H9 (cell line): Measurements from ENCODE around the gene TRIM37. TPM values are rescaled to one million over a fixed set of nuclear protein-coding genes. Genes with fewer than 3 reads are reported as not detected.

Experiments
- DNase-seq: peaks from one replicate; pipeline ENCODE4 v3.0.0-alpha.2; 2017
- H2AFZ ChIP-seq: one replicate; pipeline ENCODE4 v1.6.1; 2013; ENCODE audit warnings: mild to moderate bottlenecking, low read length, control low read depth, moderate library complexity
- H2AK5ac ChIP-seq: 2 replicates; pipeline ENCODE4 v1.6.1; 2013; ENCODE audit warnings: low read length, control low read depth, mixed read lengths; ENCODE audit not compliant: insufficient read length
- H2BK120ac ChIP-seq: one replicate; pipeline ENCODE4 v1.6.1; 2013; ENCODE audit warnings: low read depth, mild to moderate bottlenecking, low read length, control low read depth, inconsistent platforms; ENCODE audit not compliant: poor library complexity, severe bottlenecking
- H2BK12ac ChIP-seq: 2 replicates; pipeline ENCODE4 v1.6.1; 2013; ENCODE audit warnings: low read length, control low read depth, mixed read lengths, low read depth; ENCODE audit not compliant: insufficient read length
- H2BK15ac ChIP-seq: 2 replicates; pipeline ENCODE4 v1.6.1; 2013; ENCODE audit warnings: low read depth, low read length, control low read depth
- H2BK20ac ChIP-seq: one replicate; pipeline ENCODE4 v1.6.1; 2013; ENCODE audit warnings: low read depth, mild to moderate bottlenecking, low read length, control low read depth, inconsistent platforms; ENCODE audit not compliant: poor library complexity, severe bottlenecking
- H2BK5ac ChIP-seq: 2 replicates; pipeline ENCODE4 v1.6.1; 2013; ENCODE audit warnings: low read length, control low read depth, mixed read lengths; ENCODE audit not compliant: insufficient read length
- H3K14ac ChIP-seq: 2 replicates; pipeline ENCODE4 v1.6.1; 2013; ENCODE audit warnings: low read length, control low read depth; ENCODE audit not compliant: insufficient read depth
- H3K18ac ChIP-seq: 2 replicates; pipeline ENCODE4 v1.6.1; 2013; ENCODE audit warnings: low read depth, mild to moderate bottlenecking, mixed read lengths, low read length, control low read depth; ENCODE audit not compliant: insufficient read length
- H3K23ac ChIP-seq: 2 replicates; pipeline ENCODE4 v1.6.1; 2013; ENCODE audit warnings: low read length, control low read depth, mixed read lengths, low read depth; ENCODE audit not compliant: insufficient read length
- H3K23me2 ChIP-seq: 2 replicates; pipeline ENCODE4 v1.6.1; 2013; ENCODE audit warnings: low read depth, mild to moderate bottlenecking, mixed read lengths, low read length, control low read depth; ENCODE audit not compliant: insufficient read length, poor library complexity, severe bottlenecking
- H3K27ac ChIP-seq: 2 replicates; pipeline ENCODE4 v1.5.1; 2013; ENCODE audit warnings: low read length, control low read depth, mixed read lengths, low read depth; ENCODE audit not compliant: insufficient read length
- H3K27me3 ChIP-seq: 2 replicates; pipeline ENCODE4 v1.6.1; 2013; ENCODE audit warnings: low read length, control low read depth, inconsistent platforms; ENCODE audit not compliant: insufficient read depth
- H3K4ac ChIP-seq: 2 replicates; pipeline ENCODE4 v1.6.1; 2013; ENCODE audit warnings: low read depth, mild to moderate bottlenecking, control low read depth, inconsistent platforms, low read length, moderate library complexity
- H3K4me1 ChIP-seq: 2 replicates; pipeline ENCODE4 v1.6.1; 2013; ENCODE audit warnings: low read length, control low read depth, inconsistent platforms; ENCODE audit not compliant: insufficient read depth
- H3K4me2 ChIP-seq: 2 replicates; pipeline ENCODE4 v1.6.1; 2013; ENCODE audit warnings: low read length, control low read depth, mixed read lengths; ENCODE audit not compliant: insufficient read length, insufficient read depth
- H3K56ac ChIP-seq: 2 replicates; pipeline ENCODE4 v1.6.1; 2013; ENCODE audit warnings: low read depth, mild to moderate bottlenecking, mixed read lengths, low read length, control low read depth; ENCODE audit not compliant: insufficient read length
- H3K79me1 ChIP-seq: 2 replicates; pipeline ENCODE4 v1.6.1; 2013; ENCODE audit warnings: low read depth, mild to moderate bottlenecking, moderate library complexity, low read length, control low read depth, inconsistent platforms; ENCODE audit not compliant: insufficient read depth, poor library complexity, severe bottlenecking
- H3K79me2 ChIP-seq: 2 replicates; pipeline ENCODE4 v1.6.1; 2013; ENCODE audit warnings: low read length, control low read depth, inconsistent platforms; ENCODE audit not compliant: insufficient read depth
- H3K9ac ChIP-seq: 2 replicates; pipeline ENCODE4 v1.6.1; 2013; ENCODE audit warnings: low read length, control low read depth, mixed read lengths; ENCODE audit not compliant: insufficient read length; ENCODE audit errors: extremely low read depth
- H3K9me3 ChIP-seq: one replicate; pipeline ENCODE4 v1.6.1; 2013; ENCODE audit warnings: low read depth, low read length, inconsistent platforms; ENCODE audit not compliant: control insufficient read depth
- H3T11ph ChIP-seq: one replicate; pipeline ENCODE4 v1.6.1; 2013; ENCODE audit warnings: mild to moderate bottlenecking, low read length, control low read depth, inconsistent platforms
- H4K20me1 ChIP-seq: one replicate; pipeline ENCODE4 v1.6.1; 2013; ENCODE audit not compliant: control insufficient read depth, insufficient read length, insufficient read depth
- H4K5ac ChIP-seq: 2 replicates; pipeline ENCODE4 v1.6.1; 2013; ENCODE audit warnings: low read depth, mild to moderate bottlenecking, mixed read lengths, low read length, control low read depth; ENCODE audit not compliant: insufficient read length
- H4K8ac ChIP-seq: replicated peaks from 2 replicates; pipeline ENCODE4 v1.6.1; 2013; ENCODE audit warnings: low read length, control low read depth, mixed read lengths, low read depth; ENCODE audit not compliant: insufficient read length
- H4K91ac ChIP-seq: 2 replicates; pipeline ENCODE4 v1.6.1; 2013; ENCODE audit warnings: low read depth, mild to moderate bottlenecking, moderate library complexity, mixed read lengths, low read length, control low read depth; ENCODE audit not compliant: insufficient read length
- H3K27ac Mint-ChIP-seq, 3 experiments: 2 replicates in 2 of 3; 3 replicates in 1 of 3; pipeline ENCODE4 v1.8.0; 2020 to 2021; ENCODE audit warnings: mixed read lengths in 3 of 3, mild to moderate bottlenecking in 1 of 3, moderate library complexity in 1 of 3
- H3K27me3 Mint-ChIP-seq: 2 replicates; pipeline ENCODE4 v1.8.0; 2021; ENCODE audit warnings: low read depth, mild to moderate bottlenecking, moderate library complexity, mixed read lengths
- H3K36me3 Mint-ChIP-seq, 3 experiments: 2 replicates in 2 of 3; 3 replicates in 1 of 3; pipeline ENCODE4 v1.8.0; 2020 to 2021; ENCODE audit warnings: low read depth in 3 of 3, mixed read lengths in 3 of 3; ENCODE audit not compliant: insufficient read depth in 1 of 3
- H3K4me1 Mint-ChIP-seq, 2 experiments: 2 replicates each; pipeline ENCODE4 v1.8.0; 2020; ENCODE audit warnings: mixed read lengths in 2 of 2
- H3K4me3 Mint-ChIP-seq, 2 experiments: 2 replicates in 1 of 2; 3 replicates in 1 of 2; pipeline ENCODE4 v1.8.0; 2020 to 2021; ENCODE audit warnings: mild to moderate bottlenecking in 2 of 2, mixed read lengths in 2 of 2, moderate library complexity in 1 of 2
- H3K9me3 Mint-ChIP-seq, 2 experiments: 2 replicates in 1 of 2; 3 replicates in 1 of 2; pipeline ENCODE4 v1.8.0; 2020; ENCODE audit warnings: mild to moderate bottlenecking in 2 of 2, mixed read lengths in 2 of 2, moderate library complexity in 1 of 2
- total RNA-seq: library from RNA; stranded (reverse); gene quantifications from 2 replicates; pipeline ENCODE4 v1.2.1, GENCODE V29; 2021
- TF ChIP-seq, protein P1 (sequence below): fragments of 200-600 bp; sonication (generic); conservative IDR thresholded peaks from 3 replicates; pipeline ENCODE4 v1.8.0; 2021; ENCODE audit warnings: antibody characterized with exemption, mild to moderate bottlenecking

Gene TRIM37
- total RNA-seq, 1 experiment from 2014 or later = 52.1 TPM

DNA sequence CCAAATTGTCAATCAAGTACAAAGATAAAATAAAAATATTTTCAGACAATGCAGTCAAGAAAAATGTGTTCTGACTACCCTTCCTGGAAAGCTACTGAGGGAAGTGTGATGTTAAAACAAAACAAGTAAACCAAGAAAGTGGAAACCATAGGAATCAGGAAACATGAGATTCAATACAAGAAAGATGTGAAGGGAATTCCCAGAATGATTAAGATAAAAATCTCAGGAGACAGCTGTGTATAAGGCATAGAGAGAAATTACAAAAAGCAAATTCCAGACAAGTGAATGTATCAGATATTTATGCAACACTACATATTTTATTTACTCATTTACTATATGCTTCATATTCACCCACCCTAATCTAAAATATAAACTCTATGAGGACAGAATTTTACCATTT is 32.2 kb downstream of the TRIM37 start:
- Histone ChIP-seq H3K23me2 (no peaks in the 10 kb centered on the region), H3K79me1 (no peaks in the 10 kb centered on the region), H3K27me3 (no peaks in the 10 kb centered on the region), H3K27ac (no peak overlapping the region), H2BK120ac (no peak overlapping the region), H4K20me1 (no peaks in the 10 kb centered on the region), H3K9me3 (no peaks in the 10 kb centered on the region), H3T11ph (no peak overlapping the region), H2AFZ (no peak overlapping the region), H4K5ac (no peak overlapping the region), H4K8ac (no peak overlapping the region), H2BK12ac (no peak overlapping the region), H3K56ac (no peak overlapping the region), H3K79me2 (no peaks in the 10 kb centered on the region), H2BK5ac (no peak overlapping the region), H2BK20ac (no peak overlapping the region), H3K14ac (no peak overlapping the region), H3K4me1 (no peaks in the 10 kb centered on the region), H4K91ac (no peak overlapping the region), H3K4me2 (no peak overlapping the region), H3K9ac (no peak overlapping the region), H3K4ac (no peak overlapping the region), H3K23ac (no peak overlapping the region), H2AK5ac (no peak overlapping the region), H2BK15ac (no peak overlapping the region), H3K18ac (no peak overlapping the region)
- no peaks in the 10 kb centered on the region for H3K27me3 Mint-ChIP-seq
- no peak for DNase-seq
- H3K9me3 Mint-ChIP-seq = no peaks in the 10 kb centered on the region
- no peaks in the 10 kb centered on the region for H3K4me1 Mint-ChIP-seq
- H3K27ac Mint-ChIP-seq = no peak overlapping the region
- TF ChIP-seq, protein P1, sequence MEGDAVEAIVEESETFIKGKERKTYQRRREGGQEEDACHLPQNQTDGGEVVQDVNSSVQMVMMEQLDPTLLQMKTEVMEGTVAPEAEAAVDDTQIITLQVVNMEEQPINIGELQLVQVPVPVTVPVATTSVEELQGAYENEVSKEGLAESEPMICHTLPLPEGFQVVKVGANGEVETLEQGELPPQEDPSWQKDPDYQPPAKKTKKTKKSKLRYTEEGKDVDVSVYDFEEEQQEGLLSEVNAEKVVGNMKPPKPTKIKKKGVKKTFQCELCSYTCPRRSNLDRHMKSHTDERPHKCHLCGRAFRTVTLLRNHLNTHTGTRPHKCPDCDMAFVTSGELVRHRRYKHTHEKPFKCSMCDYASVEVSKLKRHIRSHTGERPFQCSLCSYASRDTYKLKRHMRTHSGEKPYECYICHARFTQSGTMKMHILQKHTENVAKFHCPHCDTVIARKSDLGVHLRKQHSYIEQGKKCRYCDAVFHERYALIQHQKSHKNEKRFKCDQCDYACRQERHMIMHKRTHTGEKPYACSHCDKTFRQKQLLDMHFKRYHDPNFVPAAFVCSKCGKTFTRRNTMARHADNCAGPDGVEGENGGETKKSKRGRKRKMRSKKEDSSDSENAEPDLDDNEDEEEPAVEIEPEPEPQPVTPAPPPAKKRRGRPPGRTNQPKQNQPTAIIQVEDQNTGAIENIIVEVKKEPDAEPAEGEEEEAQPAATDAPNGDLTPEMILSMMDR = no peak
- no peak overlapping the region for H3K4me3 Mint-ChIP-seq
- peaks cover 10 to 51% (median 44%) of the 10 kb centered on the region in 3 experiments; a peak in 6 of 7 replicates for H3K36me3 Mint-ChIP-seq
